GM18526 (cell line): Measurements from ENCODE around the gene SNRNP48.
A peak's percentile ranks its signal among the peaks of the same experiment; 100 is the strongest.

ENCODE experiments used
- POLR2A ChIP-seq: IDR thresholded peaks from 3 replicates; pipeline ENCODE4 v1.6.1; 2011; ENCODE audit not compliant: insufficient read length; ENCODE audit errors: extremely low read depth

The SNRNP48 gene, protein sequence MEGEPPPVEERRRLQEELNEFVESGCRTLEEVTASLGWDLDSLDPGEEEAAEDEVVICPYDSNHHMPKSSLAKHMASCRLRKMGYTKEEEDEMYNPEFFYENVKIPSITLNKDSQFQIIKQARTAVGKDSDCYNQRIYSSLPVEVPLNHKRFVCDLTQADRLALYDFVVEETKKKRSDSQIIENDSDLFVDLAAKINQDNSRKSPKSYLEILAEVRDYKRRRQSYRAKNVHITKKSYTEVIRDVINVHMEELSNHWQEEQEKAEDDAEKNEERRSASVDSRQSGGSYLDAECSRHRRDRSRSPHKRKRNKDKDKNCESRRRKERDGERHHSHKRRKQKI

DNA sequence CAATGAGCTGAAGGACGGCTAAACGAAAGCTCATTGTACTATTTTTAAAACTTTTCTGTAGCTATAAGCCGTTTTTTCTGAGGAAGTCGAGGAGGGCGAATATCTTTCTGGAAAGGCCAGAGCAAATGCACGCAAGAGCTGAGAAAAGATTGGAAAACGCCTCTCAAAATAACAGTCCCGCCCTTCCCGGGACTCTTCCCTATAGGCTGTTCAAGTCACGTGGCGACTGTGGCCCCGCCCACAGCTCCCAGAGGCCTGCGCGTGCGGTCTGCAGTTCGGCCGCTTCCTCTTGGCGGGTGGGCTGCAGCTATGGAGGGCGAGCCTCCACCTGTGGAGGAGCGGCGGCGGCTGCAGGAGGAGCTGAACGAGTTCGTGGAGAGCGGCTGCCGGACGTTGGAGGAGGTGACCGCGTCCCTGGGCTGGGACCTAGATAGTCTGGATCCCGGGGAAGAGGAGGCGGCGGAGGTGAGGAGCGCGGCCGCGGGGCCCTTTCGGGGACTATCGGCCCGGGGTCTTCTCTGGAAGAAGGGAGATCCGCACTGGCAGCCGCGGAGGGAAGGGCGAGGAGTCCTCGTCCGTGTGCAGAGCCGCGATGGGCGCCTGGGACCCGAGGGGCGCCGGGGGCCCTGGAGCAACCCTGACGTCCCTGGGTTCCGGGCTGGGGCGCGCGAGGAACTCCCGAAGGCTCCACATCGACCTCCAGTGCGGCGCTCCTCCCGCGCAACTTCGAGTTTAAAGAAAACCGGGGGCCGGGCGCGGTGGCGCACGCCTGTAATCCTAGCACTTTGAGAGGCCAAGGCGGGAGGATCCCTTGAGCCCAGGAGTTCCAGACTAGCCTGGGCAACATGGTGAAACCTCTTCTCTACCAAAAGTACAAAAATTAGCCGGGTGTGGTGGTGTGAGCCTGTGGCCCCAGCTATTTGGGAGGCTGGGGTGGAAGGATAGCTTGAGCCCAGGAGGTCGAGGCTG lies at the start of gene SNRNP48:
Gene SNRNP48, plus strand, starts transcription at position 250 of the 969 bp plus-strand sequence. Its CDS starts 60 bp downstream, at position 310.
- peak; percentile 95 for TF ChIP-seq POLR2A

DNA sequence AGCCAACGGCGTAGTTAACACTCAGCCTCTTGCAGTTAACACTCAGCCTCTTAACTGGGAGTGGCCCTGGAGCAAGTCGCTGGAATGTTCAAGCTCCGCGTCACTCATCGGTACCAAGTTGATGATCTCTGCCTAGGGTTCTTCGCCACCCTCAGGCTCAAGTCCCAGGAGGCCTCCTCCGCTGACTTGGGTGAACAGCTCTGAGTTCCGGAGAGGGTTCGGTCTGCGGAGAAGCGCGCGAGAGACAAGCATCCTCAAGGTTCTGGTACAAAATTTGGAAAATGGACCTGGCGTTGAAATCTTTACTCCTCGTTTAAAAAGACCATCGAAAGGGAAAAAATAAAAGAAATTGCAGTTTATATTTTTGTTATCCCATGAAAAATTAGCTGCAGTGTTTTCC lies 49.4 kb upstream of the SNRNP48 start:
- TF ChIP-seq POLR2A: no peak

DNA sequence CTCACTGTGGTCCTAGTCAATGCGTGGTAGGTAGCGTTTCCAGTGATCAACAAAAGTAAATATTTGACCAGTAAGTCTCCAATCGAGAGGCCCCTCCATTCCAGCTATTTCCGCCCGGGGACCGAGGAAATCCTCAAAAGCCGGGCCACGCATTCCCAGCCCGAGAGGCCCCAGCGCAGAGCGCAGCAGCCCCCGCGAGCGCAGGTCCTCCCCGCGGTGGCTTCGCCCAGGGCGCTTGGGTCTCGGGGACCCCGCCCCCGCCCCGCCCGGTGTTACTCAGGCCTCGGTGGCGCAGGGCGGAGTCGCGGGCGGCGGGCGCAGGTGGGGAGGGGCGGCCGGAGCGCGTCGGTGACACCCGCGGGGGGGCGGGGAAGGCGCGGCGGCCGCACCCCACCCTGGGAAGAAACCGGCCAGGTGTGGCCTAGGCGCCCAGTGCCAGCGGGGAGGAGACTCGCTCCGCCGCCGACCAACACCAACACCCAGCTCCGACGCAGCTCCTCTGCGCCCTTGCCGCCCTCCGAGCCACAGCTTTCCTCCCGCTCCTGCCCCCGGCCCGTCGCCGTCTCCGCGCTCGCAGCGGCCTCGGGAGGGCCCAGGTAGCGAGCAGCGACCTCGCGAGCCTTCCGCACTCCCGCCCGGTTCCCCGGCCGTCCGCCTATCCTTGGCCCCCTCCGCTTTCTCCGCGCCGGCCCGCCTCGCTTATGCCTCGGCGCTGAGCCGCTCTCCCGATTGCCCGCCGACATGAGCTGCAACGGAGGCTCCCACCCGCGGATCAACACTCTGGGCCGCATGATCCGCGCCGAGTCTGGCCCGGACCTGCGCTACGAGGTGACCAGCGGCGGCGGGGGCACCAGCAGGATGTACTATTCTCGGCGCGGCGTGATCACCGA lies 48.6 kb upstream of the SNRNP48 start, which contains the start of gene DSP:
Gene DSP, plus strand, starts transcription at position 497 of the 890 bp plus-strand sequence. Its CDS starts 245 bp downstream, at position 742.
- TF ChIP-seq POLR2A: no peak

DNA sequence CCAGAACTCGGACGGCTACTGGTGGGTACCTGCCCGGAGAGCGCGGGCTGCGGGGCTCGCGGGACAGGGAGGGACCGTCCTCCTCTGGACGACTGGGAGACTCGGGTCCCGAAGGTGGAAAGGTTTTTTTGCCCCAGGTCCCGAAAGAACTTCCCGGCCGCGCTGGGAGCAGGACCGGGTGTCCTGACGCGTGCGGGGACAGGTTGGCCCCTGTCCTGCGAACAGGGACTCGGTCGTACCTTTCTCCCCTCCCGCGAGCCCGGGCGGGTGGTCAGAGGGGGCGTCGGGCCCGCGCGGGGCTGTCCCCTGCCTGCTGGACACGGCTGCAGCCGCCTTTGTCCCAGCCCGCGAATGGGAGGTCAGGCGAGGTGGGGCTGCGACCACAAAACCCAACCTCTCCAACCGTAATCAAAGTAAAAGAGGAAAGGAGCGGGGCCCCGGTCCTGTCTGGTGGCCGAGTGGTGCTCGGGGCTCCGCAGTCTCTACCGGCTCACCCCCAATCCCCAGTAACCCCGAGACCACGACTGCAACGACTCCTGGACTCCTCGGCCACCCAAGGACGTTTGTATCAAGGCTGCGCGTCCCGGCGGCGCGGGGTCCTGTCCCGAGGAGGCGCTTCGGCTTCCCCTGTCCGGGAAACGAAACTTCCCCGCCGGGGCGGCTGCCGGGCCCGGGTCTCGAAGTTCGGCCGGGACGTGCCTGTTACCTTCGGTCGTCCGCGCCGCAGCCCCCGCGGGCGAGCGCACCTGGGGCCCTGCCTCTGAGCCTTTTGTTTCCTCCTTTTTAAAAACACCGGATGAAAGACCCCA lies 47.7 kb upstream of the SNRNP48 start:
- no peak for TF ChIP-seq POLR2A

DNA sequence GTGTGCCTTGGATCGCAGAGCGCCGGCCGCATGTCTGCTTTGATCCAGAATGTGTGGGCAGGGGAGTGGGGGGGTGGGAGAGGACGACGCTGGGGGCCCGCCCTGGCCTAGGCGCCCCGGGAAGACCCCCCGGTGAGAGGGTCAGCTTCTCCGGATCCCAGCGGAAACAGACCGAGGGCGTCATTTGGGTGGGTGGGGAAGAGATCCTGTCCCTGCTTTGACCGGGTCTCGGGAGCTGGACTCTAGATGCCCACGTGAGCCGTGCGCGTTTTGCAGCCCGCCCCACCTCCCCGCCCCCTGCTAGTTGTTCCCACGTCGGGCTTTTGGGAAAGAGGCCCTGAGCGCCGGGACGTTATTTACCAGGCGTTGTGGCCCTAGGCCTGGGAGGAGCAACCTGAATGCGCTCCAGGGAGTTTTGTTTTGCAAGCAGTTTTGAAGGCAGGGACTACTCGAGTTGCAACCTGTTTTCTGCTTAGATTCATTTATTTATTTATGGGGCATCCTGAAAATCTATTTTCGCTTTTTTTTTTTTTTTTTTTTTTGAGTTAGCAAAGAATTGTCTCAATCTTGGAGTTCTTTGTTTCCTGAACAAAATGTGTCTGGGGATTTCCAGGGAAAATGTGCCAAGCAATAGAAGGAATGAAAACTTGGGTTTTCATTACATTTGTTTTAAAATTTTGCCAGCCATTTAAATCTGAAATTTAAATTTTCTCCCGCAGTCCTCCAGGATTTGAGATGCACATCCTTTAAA lies 46.9 kb upstream of the SNRNP48 start:
- TF ChIP-seq POLR2A: no peak

DNA sequence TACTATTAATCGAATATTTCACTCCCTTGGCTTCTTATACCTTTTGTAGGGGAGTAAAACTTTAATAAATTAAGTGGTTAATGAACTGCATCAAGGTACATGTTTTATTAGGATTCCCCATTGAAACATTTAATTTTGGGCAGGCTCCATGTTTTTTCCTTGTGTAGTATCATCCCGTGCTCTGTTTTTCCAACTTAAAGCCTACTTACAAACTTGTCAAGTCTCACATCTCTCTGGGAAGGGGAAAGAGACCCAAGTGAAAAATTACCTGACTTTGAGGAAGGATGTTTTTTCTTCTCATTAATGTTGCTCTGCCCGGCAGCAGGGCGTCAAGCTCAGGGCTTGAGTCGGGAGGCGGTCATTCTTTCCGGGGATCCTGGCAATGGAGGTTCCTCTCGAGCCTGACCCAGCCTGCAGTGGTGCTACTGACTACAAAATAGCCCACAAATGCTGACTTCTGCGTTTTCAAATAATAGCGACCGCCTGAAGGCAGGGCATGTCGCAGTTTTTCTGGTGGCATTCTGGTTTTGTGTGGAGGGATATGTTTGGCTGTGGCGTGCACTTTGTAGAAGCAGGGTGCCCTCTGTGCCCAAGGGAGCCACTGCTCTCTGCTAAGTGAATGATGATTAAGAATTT lies 46.1 kb upstream of the SNRNP48 start:
- TF ChIP-seq POLR2A: no peak

DNA sequence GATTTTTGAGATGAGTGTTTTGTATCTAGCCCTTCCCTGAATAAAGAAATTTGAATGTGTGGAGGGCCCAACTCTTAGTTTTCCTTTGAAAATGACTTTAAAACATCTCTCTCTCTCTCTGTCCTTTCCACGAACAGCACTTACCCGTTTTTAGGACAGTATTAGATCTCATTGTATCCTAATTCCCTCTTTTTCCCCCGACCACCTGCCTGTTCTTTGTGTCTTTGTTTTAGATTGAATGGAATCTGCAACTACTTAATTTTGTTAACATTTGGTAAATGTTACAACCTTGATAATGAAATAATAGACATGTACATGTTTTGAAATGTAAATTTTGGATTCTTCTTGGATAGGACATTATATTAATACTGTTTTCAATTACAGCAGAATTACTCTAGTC lies 45.4 kb upstream of the SNRNP48 start:
- no peak for TF ChIP-seq POLR2A

DNA sequence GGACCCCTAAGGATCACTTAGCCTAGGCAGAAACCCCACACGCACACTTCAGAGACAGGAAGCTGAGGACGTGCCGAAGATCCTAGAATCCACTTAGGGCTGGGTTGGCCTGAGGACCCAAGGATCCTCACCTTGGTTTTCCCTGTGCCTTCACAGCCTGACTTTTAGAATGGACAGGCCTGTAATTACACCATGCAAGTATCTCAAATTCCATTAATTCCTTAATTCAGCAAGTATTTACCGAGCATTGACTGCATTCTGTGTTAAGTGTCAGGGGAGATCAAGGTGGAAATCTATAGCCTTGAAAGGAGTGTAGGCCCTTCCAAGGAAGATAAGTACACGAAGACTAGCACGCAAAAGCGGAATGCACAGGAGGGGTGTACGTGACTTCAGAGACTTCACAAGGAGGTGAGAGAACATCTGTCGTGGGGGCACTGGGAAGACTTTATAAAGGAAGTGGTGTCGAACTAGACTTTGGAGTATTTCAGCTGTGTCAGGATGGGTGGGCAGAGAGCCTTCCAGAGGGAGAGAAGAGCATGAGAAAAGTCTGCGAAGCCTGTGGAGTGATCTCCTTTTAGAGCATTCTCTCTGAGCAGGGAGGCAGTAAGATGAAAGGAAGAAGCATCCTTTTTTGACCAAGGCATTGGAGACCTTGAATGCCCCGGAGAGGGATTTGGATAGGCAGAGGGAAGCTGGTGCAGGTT lies 44.5 kb upstream of the SNRNP48 start:
- no peak for TF ChIP-seq POLR2A

DNA sequence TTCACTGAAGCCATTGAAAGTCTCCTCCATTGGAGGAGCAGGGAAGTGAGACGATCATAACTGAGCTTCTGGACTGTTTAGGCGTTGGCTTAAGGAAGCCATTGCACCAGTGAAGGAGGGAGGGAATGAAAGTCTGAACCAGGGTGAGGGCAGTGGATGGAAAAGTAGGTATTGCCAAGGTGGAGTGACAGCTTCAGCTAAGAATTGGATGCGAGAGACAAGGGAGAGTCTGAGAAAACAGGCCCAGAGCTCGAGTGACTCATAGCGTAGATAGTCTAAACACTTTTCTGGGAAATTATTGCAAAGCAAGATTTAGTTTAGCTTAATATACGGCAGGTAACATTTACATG lies 44.0 kb upstream of the SNRNP48 start:
- no peak for TF ChIP-seq POLR2A

DNA sequence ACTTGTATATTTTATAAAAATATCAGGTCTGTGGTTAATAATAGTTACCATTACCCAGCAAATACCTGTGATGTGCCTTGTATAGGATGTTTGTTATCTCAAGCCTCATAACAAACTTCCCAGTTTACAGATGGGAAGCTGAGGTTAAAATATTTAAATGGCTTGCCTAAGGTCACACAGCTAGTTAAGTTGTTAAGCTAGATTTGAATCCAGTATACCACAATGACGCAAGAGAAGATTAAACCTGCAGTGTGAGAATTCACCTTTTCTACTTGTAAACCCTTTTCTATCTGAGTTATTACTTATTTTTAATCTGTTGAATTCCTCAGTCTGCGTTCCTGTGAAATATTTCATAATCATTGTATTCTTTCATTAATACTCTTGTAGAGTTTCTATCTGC lies 43.6 kb upstream of the SNRNP48 start:
- no peak for TF ChIP-seq POLR2A

DNA sequence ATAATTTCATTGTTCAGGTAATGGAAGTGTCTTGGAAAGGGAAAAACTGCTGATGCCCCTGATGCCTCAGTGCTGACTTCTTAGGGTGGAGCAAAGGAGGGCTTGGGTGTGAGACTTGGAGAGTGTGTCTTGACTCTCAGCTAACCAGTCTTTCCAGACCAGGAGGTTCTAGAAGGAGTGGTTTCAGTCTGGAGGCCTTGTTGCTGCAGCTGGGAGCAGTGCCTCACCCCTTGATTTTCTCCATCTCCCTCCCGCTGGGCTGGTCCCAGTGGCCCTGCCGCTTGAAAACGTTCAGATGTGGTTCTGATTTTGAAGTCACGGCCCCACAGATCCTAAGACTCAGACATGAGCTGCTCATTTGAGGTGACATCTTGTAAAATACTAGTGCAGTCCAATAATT lies 43.1 kb upstream of the SNRNP48 start:
- no peak for TF ChIP-seq POLR2A

DNA sequence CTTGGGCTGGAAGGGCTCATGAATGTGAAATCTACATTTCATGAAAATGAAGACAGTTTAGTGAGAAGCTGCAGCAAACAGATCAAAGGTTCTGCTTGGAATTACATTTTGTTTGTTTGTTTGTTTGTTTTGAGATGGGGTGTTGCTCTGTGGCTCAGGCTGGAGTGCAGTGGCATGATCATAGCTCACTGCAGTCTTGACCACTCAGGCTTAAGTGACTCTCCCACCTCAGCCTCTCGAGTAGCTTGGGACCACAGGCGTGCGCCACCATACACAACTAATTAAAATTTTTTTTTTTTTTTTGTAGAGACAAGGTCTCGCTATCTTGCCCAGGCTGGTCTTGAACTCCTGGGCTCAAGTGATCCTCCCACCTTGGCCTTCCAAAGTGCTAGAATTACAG lies 42.7 kb upstream of the SNRNP48 start:
- TF ChIP-seq POLR2A: no peak

DNA sequence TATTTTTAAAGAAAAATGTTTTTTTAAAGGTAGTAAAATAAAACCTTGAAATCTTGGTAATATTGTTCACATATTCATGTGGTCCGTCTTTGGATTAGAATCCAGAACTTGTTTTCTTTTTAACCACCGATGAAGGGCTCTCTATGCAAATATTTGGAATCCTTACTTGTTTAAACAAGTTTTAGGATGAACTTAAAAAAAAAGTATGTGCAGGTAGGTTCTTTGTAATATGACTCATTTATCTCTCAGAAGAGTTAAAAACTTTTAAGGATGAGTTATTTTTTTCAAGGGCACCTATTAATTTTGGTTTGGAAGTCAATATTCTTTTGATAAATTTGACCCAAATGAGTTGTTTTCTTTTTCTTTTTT lies 39.6 kb upstream of the SNRNP48 start:
- no peak for TF ChIP-seq POLR2A
